Gastroesophageal sphincter (tissue), 4 donors: ENCODE results near the gene EPG5. TPM values are rescaled to one million over a fixed set of nuclear protein-coding genes. Genes with fewer than 3 reads are reported as not detected.

Experiments
- ATAC-seq: fragments of 150-250 bp; one replicate; pipeline ENCODE4 v1.9.1; 2016; ENCODE audit warnings: mild to moderate bottlenecking, moderate library complexity
- H3K27ac ChIP-seq, 4 donors: fragments of 200-600 bp; sonication (generic) in 3 of 4; 1 replicate in 3 of 4; 2 replicates in 1 of 4; pipeline ENCODE4 v1.5.1; 2016 to 2019
- H3K27me3 ChIP-seq: fragments of 200-600 bp; sonication (generic); one replicate; pipeline ENCODE4 v1.5.1; 2019
- H3K36me3 ChIP-seq, 2 donors: fragments of 200-600 bp; sonication (generic); one replicate each; pipeline ENCODE4 v1.5.1; 2019; ENCODE audit warnings: control low read depth in 1 of 2
- H3K4me1 ChIP-seq, 3 donors: fragments of 200-600 bp; sonication (generic); 1 replicate in 2 of 3; 2 replicates in 1 of 3; pipeline ENCODE4 v1.5.1; 2016 to 2019; ENCODE audit warnings: control low read depth in 2 of 3
- H3K4me3 ChIP-seq, 2 donors: fragments of 200-600 bp; sonication (generic); one replicate each; pipeline ENCODE4 v1.5.1; 2019; ENCODE audit warnings: mild to moderate bottlenecking in 1 of 2, moderate library complexity in 1 of 2
- H3K9me3 ChIP-seq, 3 donors: fragments of 200-600 bp; sonication (generic); one replicate each; pipeline ENCODE4 v1.5.1; 2017 to 2019; ENCODE audit warnings: control low read depth in 2 of 3
- EP300 ChIP-seq: sonication (generic); formaldehyde crosslinking; IDR thresholded peaks from one replicate; pipeline ENCODE4 v1.6.1; 2017; ENCODE audit warnings: antibody characterized with exemption, mild to moderate bottlenecking
- POLR2A ChIP-seq, 2 donors: fragments of 450-650 bp; IDR thresholded peaks; one replicate each; pipeline ENCODE4 v1.6.1; 2017; ENCODE audit warnings: antibody characterized with exemption in 2 of 2, mild to moderate bottlenecking in 2 of 2, moderate library complexity in 1 of 2
- POLR2AphosphoS5 ChIP-seq: sonication (generic); formaldehyde crosslinking; IDR thresholded peaks from one replicate; pipeline ENCODE4 v1.6.1; 2017; ENCODE audit warnings: antibody characterized with exemption
- WGBS, 2 donors: methylation state at CpG; one replicate each; pipeline ENCODE4 v1.1.5; 2018; ENCODE audit warnings: low coverage in 1 of 2; 5-methylcytosine and 5-hydroxymethylcytosine counted together
- total RNA-seq, 4 donors: library from RNA; depleted of rRNA; stranded (reverse); fragments of >200 nt; gene quantifications; one replicate each; pipeline ENCODE4 v1.1.0, GENCODE V29; 2016
- TF ChIP-seq, protein P1 (sequence below), 4 experiments: fragments of 200-600 bp in 2 of 4; fragments of 450-650 bp in 2 of 4; sonication (generic) in 1 of 4; IDR thresholded peaks; one replicate each; pipeline ENCODE4 v1.5.1; 2017 to 2019; ENCODE audit warnings: antibody characterized with exemption in 4 of 4, mild to moderate bottlenecking in 2 of 4, moderate library complexity in 2 of 4

EPG5 gene
- total RNA-seq, 4 donors from 2014 or later = 17.3 to 33.7 (median 28.4) TPM

DNA sequence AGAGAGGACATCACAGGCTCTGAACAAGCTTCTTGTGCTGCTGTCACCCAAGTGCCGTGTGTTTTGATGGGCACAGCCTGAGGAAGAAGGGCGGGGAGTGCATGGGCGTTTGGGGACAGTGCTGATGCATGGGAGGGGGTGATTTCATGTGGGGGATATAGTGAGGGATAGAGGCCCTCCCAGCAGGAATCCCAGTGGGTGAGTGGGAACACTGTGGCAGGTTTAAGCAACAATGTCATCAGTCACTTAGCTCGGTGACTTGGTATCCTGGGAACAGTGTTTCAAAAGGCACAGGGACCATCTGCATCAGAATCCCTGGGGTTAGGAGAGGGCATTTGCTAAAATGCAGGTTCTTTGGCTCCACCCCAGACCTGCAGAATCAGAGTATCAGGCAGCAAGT, 141.0 kb downstream of the EPG5 start:
- ATAC-seq = no peak
- Histone ChIP-seq H3K4me1 (peaks cover 0 to 14% (median 11%) of the 10 kb centered on the region in 3 donors), H3K36me3 (no peaks in the 10 kb centered on the region), H3K27me3 (peaks cover 17% of the 10 kb centered on the region), H3K4me3 (no peak overlapping the region), H3K9me3 (no peaks in the 10 kb centered on the region), H3K27ac (no peak overlapping the region)
- TF ChIP-seq POLR2A (IDR thresholded peaks at IDR 0.05) (no peak), POLR2AphosphoS5 (no peak), EP300 (no peak)
- TF ChIP-seq, protein P1, sequence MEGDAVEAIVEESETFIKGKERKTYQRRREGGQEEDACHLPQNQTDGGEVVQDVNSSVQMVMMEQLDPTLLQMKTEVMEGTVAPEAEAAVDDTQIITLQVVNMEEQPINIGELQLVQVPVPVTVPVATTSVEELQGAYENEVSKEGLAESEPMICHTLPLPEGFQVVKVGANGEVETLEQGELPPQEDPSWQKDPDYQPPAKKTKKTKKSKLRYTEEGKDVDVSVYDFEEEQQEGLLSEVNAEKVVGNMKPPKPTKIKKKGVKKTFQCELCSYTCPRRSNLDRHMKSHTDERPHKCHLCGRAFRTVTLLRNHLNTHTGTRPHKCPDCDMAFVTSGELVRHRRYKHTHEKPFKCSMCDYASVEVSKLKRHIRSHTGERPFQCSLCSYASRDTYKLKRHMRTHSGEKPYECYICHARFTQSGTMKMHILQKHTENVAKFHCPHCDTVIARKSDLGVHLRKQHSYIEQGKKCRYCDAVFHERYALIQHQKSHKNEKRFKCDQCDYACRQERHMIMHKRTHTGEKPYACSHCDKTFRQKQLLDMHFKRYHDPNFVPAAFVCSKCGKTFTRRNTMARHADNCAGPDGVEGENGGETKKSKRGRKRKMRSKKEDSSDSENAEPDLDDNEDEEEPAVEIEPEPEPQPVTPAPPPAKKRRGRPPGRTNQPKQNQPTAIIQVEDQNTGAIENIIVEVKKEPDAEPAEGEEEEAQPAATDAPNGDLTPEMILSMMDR (IDR thresholded peaks at IDR 0.05) = no peak
- WGBS, 2 donors = 92% methylated on average over 4 of the region's 4 CpGs; no CpG with 5 or more reads in 1 of the 2 donors

DNA sequence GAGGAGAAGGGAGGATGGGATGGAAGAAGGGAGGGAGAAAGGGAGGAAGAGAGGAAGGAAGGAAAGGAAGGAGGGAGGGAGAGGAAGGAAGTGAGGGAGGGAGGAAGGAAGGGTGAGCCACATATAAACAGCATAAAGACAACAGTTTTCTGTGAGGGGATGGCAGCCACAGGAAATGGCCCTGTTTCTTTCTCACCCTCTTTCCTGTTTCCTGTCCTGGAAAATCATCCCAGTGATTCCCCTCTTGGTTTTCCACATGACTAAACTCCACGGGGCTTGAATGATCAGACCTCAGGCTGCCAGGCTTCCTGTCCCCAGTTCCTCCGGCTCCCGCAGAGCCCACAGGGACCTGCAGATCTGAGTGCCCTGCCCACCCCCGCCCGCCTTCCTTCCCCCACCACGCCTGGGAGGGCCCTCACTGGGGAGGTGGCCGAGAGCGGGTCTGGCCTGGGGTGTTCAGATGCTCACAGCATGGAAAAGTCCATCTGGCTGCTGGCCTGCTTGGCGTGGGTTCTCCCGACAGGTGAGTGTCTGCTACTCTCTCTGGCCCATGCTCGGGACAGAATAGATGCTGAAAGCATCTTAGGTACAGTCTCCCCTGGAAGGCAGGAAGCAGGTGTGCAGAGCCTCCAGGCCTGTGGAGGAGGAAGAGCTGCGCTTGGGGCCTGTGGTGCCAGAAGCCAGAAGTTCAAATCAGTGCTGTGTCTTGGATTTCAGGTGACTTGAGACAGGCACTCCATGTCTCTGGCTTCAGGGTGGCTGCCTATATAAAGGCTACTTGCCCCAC, 141.7 kb downstream of the EPG5 start, which contains the start of gene SIGLEC15:
Gene SIGLEC15 (plus strand): TSS at position 418 of the 787 bp plus-strand sequence. CDS start 54 bp downstream, at position 472.
- no peak within 1 kb of the TSS for H3K27ac ChIP-seq
- no peak for TF ChIP-seq POLR2A (IDR thresholded peaks at IDR 0.05)
- TF ChIP-seq EP300 = no peak
- no peak for TF ChIP-seq POLR2AphosphoS5
- TF ChIP-seq, protein P1 (IDR thresholded peaks at IDR 0.05) = no peak
- H3K36me3 ChIP-seq = no peaks in the 10 kb centered on the region
- ATAC-seq = no peak
- H3K4me1 ChIP-seq = peaks cover 0 to 14% (median 11%) of the 10 kb centered on the region in 3 donors
- no peaks in the 10 kb centered on the region for H3K9me3 ChIP-seq
- peaks cover 12% of the 10 kb centered on the region for H3K27me3 ChIP-seq
- no peak within 1 kb of the TSS for H3K4me3 ChIP-seq
- 33 to 90% methylated on average over 1 to 2 of the region's 12 CpGs for WGBS, 2 donors

DNA sequence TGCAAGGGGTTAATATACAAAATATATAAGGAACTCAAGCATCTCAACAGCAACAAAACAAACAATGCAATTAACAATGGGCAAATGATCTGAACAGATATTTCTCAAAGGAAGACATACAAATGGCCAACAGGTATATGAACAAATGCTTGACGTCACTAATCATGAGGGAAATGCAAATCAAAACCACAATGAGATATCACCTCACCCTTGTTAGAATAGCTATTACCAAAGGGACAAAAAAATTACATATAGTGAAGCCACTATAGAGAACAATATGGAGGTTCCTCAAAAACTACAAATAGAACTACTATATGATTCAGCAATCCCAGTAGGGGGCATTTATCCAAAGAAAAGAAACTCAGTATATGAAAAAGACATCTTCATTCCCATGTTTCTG, 145.4 kb downstream of the EPG5 start:
- Histone ChIP-seq H3K27me3 (no peaks in the 10 kb centered on the region), H3K27ac (no peak overlapping the region), H3K9me3 (peaks cover 0 to 3% (median 0%) of the 10 kb centered on the region in 3 donors), H3K4me3 (no peak overlapping the region), H3K4me1 (no peaks in the 10 kb centered on the region), H3K36me3 (no peaks in the 10 kb centered on the region)
- TF ChIP-seq POLR2AphosphoS5 (no peak), POLR2A (IDR thresholded peaks at IDR 0.05) (no peak), EP300 (no peak)
- TF ChIP-seq, protein P1 (IDR thresholded peaks at IDR 0.05) = no peak
- 77 to 100% methylated on average over 1 of the region's 1 CpG for WGBS, 2 donors
- ATAC-seq = no peak

DNA sequence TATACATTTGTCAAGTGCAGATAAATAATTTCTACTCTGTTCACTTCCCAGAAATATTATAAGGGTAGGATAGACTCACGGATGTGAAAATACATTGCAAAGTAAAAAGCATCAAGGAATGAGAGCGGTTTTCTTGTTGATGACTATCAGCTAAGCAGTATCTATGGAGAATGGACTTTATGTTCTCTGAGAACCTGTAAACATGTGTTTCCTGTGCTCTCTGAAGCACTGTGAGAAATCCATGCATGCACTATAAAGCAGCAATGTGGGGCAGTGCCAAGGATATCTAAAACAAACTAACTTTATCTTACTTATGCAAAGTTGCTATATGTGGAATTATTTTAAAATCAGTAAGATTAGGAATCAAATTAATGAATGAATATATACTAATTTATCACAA, 146.1 kb downstream of the EPG5 start:
- 89 to 91% methylated on average over 2 of the region's 2 CpGs for WGBS, 2 donors
- Histone ChIP-seq H3K27ac (no peak overlapping the region), H3K27me3 (no peaks in the 10 kb centered on the region), H3K4me1 (no peaks in the 10 kb centered on the region), H3K36me3 (no peaks in the 10 kb centered on the region), H3K4me3 (no peak overlapping the region), H3K9me3 (peaks cover 0 to 8% (median 0%) of the 10 kb centered on the region in 3 donors)
- no peak for ATAC-seq
- TF ChIP-seq EP300 (no peak), POLR2A (IDR thresholded peaks at IDR 0.05) (no peak), POLR2AphosphoS5 (no peak)
- TF ChIP-seq, protein P1 (IDR thresholded peaks at IDR 0.05) = no peak
